ENCODE results near the gene WDFY2.
"Not testable (repeated sequence)": the region's sequence is repeated elsewhere in the genome, so short reads cannot be mapped to it uniquely, and the experiment has no call there.

WDFY2 gene, protein sequence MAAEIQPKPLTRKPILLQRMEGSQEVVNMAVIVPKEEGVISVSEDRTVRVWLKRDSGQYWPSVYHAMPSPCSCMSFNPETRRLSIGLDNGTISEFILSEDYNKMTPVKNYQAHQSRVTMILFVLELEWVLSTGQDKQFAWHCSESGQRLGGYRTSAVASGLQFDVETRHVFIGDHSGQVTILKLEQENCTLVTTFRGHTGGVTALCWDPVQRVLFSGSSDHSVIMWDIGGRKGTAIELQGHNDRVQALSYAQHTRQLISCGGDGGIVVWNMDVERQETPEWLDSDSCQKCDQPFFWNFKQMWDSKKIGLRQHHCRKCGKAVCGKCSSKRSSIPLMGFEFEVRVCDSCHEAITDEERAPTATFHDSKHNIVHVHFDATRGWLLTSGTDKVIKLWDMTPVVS

GRCh38 chr13:51583875-51584730 is at the start of gene WDFY2:
Gene WDFY2 (plus strand): TSS chr13:51584462. CDS start chr13:51584688, 226 bp downstream.
- TF ChIP-seq CTCF (IDR thresholded peaks at IDR 0.05; ENCODE audit: insufficient read depth, missing control alignments): no peak
- DNase-seq (ENCODE audit: insufficient read length, low spot score): peak; percentile 45
- FAIRE-seq: no peak

DNA sequence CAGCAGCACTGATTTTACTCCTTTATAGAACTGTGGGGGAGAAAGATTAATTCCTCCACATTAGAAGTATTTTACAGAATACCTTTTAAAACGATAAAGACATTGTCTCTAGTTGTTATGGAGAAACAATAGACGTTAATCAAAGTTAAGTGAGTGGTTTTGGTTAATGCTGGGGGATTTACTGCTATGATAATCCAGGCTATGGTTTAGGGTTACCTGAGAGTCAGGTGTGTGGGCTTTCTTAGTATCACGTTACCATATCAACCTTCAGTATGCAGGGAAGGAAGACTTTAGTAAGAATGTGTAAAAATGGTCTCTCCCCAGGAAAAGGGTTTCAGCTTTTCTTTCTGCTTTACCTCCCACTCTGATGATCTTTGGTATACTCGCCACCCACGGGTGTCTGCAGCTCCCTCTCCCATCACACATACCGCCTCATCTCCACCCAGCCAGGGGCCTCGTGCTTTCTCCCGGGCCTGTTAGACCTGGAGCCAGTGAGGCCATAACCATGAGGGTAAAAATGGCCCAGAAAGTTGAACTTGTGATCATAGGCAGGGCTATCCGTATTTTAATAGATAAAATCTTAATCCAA is 45.6 kb upstream of the WDFY2 start:
- TF ChIP-seq CTCF (IDR thresholded peaks at IDR 0.05; ENCODE audit: insufficient read depth, missing control alignments): no peak
- no peak for FAIRE-seq

GRCh38 chr13:51539887-51540286 is 44.4 kb upstream of the WDFY2 start:
- no peak for TF ChIP-seq CTCF (IDR thresholded peaks at IDR 0.05; ENCODE audit: insufficient read depth, missing control alignments)
- DNase-seq (ENCODE audit: insufficient read length, low spot score) (no peak), FAIRE-seq (no peak)

More for the DNA sequence above, 45.6 kb upstream of the WDFY2 start:
- no peak for DNase-seq (ENCODE audit: insufficient read length, low spot score)

- TF ChIP-seq CTCF (IDR thresholded peaks at IDR 0.05; ENCODE audit: insufficient read depth, missing control alignments): no peak
- DNase-seq (ENCODE audit: insufficient read length, low spot score) (no peak), FAIRE-seq (no peak)
Measured at GRCh38 chr13:51541037-51541436, 43.2 kb upstream of the WDFY2 start.

DNA sequence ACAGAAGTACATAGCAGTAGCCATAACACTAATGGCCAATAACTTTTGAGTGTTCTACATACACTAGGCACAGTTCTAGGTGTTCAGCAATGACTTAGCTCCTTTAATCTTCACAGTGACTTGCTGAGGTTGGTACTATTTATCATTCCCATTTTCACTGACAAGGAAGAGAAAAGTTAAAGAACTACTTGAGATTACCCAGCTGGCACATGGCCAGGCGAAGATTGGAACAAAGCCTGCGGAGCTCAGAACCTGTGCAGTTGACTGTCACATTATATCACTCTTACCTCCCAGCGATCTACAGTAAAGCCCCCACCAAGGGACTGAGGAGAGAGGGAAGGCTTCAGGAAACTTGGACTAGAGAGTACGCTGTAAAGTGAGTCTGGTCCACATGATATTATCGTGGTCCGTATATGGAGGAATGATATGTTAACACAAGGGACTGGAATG is 42.4 kb upstream of the WDFY2 start:
- DNase-seq (ENCODE audit: insufficient read length, low spot score) (no peak), FAIRE-seq (no peak)
- no peak for TF ChIP-seq CTCF (IDR thresholded peaks at IDR 0.05; ENCODE audit: insufficient read depth, missing control alignments)

- no peak for TF ChIP-seq CTCF (IDR thresholded peaks at IDR 0.05; ENCODE audit: insufficient read depth, missing control alignments)
- DNase-seq (ENCODE audit: insufficient read length, low spot score) (no peak), FAIRE-seq (no peak)
Measured at GRCh38 chr13:51542346-51543242, 41.7 kb upstream of the WDFY2 start.

DNA sequence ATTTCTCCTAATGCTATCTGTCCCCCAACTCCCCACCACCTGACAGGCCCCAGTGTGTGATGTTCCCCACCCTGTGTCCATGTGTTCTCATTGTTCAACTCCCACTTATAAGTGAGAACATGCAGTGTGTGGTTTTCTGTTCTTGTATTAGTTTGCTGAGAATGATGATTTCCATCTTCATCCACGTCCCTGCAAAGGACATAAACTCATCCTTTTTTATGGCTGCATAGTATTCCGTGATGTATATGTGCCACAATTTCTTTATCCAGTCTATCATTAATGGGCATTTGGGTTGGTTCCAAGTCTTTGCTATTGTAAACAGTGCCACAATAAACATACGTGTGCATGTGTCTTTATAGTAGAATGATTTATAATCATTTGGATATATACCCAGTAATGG is 38.8 kb upstream of the WDFY2 start:
- DNase-seq (ENCODE audit: insufficient read length, low spot score); FAIRE-seq: not testable (repeated sequence)
